ENCODE results near the gene PCDH10.
"Not testable (repeated sequence)": the region's sequence is repeated elsewhere in the genome, so short reads cannot be mapped to it uniquely, and the experiment has no call there.

DNA sequence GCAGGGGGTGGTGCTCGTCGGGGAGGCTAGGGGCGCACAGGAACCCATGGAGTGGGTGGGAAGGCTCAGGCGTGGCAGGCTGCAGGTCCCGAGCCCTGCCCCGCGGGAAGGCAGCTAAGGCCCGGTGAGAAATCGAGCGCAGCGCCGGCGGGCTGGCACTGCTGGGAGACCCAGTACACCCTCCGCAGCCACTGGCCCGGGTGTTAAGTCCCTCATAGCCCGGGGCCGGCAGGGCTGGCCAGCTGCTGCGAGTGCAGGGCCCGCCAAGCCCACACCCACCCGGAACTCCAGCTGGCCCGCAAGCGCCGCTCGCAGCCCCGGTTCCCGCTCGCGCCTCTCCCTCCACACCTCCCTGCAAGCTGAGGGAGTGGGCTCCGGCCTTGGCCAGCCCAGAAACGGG lies 91.4 kb downstream of the PCDH10 start:
- TF ChIP-seq CTCF (conservative IDR thresholded peaks at IDR 0.05); EZH2 (IDR thresholded peaks at IDR 0.05; ENCODE audit: low read depth): not testable (repeated sequence)

All from PC-9 (cell line).